PC-3 (cell line): ENCODE data around the gene AAMDC. TPM values are rescaled to one million over a fixed set of nuclear protein-coding genes. Genes with fewer than 3 reads are reported as not detected.
"Not testable (repeated sequence)": the region's sequence is repeated elsewhere in the genome, so short reads cannot be mapped to it uniquely, and the experiment has no call there.

ENCODE experiments used
- ATAC-seq: fragments of 200-7000 bp; cut with Tn5 transposase; 2 replicates; pipeline ENCODE4 v1.9.1; 2020; ENCODE audit warnings: mild to moderate bottlenecking, moderate library complexity
- BruUV-seq: library from RNA; stranded (reverse); fragments of 400-500 nt; replicated peaks from 2 replicates; lab custom pipeline; 2021; lab: Mats Ljungman, UMichigan
- CTCF ChIA-PET: fragments of 300-600 bp; sonication (Branson Sonifier 250); formaldehyde crosslinking; loops from one replicate; lab custom pipeline; 2022; ENCODE audit warnings: antibody characterized with exemption; lab: Charles Lee
- POLR2A ChIA-PET: fragments of 300-600 bp; sonication (Branson Sonifier 250); formaldehyde crosslinking; loops from one replicate; lab custom pipeline; 2022; ENCODE audit warnings: antibody characterized with exemption; ENCODE audit not compliant: unreplicated experiment; lab: Charles Lee
- DNase-seq: peaks from one replicate; pipeline ENCODE4 v3.0.0-alpha.2; 2015
- H2AFZ ChIP-seq: fragments of 300-600 bp; sonication (generic); 2 replicates; pipeline ENCODE4 v1.6.0; 2016; ENCODE audit warnings: antibody characterized with exemption, low read length
- H3F3A ChIP-seq: fragments of 300-600 bp; sonication (generic); one replicate; pipeline ENCODE4 v1.6.0; 2017; ENCODE audit warnings: antibody characterized with exemption, low read length, control low read depth, mild to moderate bottlenecking; ENCODE audit not compliant: unreplicated experiment
- H3K27ac ChIP-seq: fragments of 300-600 bp; sonication (generic); 2 replicates; pipeline ENCODE4 v1.5.1; 2016; ENCODE audit warnings: mild to moderate bottlenecking, low read length
- H3K27me3 ChIP-seq: fragments of 300-600 bp; sonication (generic); 2 replicates; pipeline ENCODE4 v1.6.1; 2016; ENCODE audit warnings: low read length, mixed read lengths
- H3K36me3 ChIP-seq: fragments of 300-600 bp; sonication (generic); 2 replicates; pipeline ENCODE4 v1.6.1; 2016; ENCODE audit warnings: low read depth, mixed run types, low read length, mixed read lengths
- H3K4me1 ChIP-seq: fragments of 300-600 bp; sonication (generic); 2 replicates; pipeline ENCODE4 v1.5.1; 2016; ENCODE audit warnings: low read length; ENCODE audit not compliant: insufficient read depth
- H3K4me2 ChIP-seq: fragments of 300-600 bp; sonication (generic); 2 replicates; pipeline ENCODE4 v1.6.0; 2016; ENCODE audit warnings: low read length
- H3K4me3 ChIP-seq: fragments of 300-600 bp; sonication (generic); 2 replicates; pipeline ENCODE4 v1.5.1; 2016; ENCODE audit warnings: mild to moderate bottlenecking, low read length, mixed read lengths
- H3K79me2 ChIP-seq: fragments of 300-600 bp; sonication (generic); 2 replicates; pipeline ENCODE4 v1.6.1; 2017; ENCODE audit warnings: low read length, mixed read lengths
- H3K9ac ChIP-seq: fragments of 300-600 bp; sonication (generic); 2 replicates; pipeline ENCODE4 v1.6.0; 2016; ENCODE audit warnings: mild to moderate bottlenecking, low read length
- H3K9me2 ChIP-seq: fragments of 300-600 bp; sonication (generic); replicated peaks from 2 replicates; pipeline ENCODE4 v1.6.1; 2016; ENCODE audit warnings: mixed run types, low read length, mixed read lengths
- H3K9me3 ChIP-seq: fragments of 300-600 bp; sonication (generic); 2 replicates; pipeline ENCODE4 v1.6.1; 2016; ENCODE audit warnings: low read length, mixed read lengths
- H4K20me1 ChIP-seq: fragments of 300-600 bp; sonication (generic); 2 replicates; pipeline ENCODE4 v1.6.1; 2016; ENCODE audit warnings: low read length, mixed read lengths
- CTCF ChIP-seq: fragments of 300-600 bp; sonication (generic); conservative IDR thresholded peaks from 2 replicates; pipeline ENCODE4 v1.5.1; 2017; ENCODE audit warnings: antibody characterized with exemption, low read depth, mild to moderate bottlenecking, low read length
- EZH2 ChIP-seq: fragments of 300-600 bp; sonication (generic); IDR thresholded peaks from one replicate; pipeline ENCODE4 v1.6.1; 2017; ENCODE audit warnings: antibody characterized with exemption, mild to moderate bottlenecking, low read length; ENCODE audit not compliant: unreplicated experiment
- EZH2phosphoT487 ChIP-seq: fragments of 300-600 bp; sonication (generic); IDR thresholded peaks from 2 replicates; pipeline ENCODE4 v1.6.1; 2018; ENCODE audit warnings: mild to moderate bottlenecking, antibody characterized with exemption, low read length, borderline replicate concordance
- intact Hi-C: fragments of 100-400 bp; cut with micrococcal nuclease; formaldehyde crosslinking; loops from 2 replicates; pipeline ENCODE4 v1.9.0; 2023
- total RNA-seq: library from RNA; depleted of rRNA; stranded (reverse); fragments of >200 nt; gene quantifications from 2 replicates; pipeline ENCODE4 v1.2.3, GENCODE V29; 2014

AAMDC gene
- total RNA-seq, 1 experiment from 2014 or later: 18.0 TPM

- BruUV-seq: no TSS peak
- no peak for ATAC-seq
Measured at GRCh38 chr11:77851503-77851902, 30.6 kb downstream of the AAMDC start.

GRCh38 chr11:77854838-77855237 is 33.9 kb downstream of the AAMDC start:
- Histone ChIP-seq H3K9me3 (peaks cover 18% of the 10 kb centered on the region), H3K9me2 (no peaks in the 10 kb centered on the region), H3K79me2 (no peaks in the 10 kb centered on the region), H2AFZ (no peak overlapping the region), H3K4me3 (no peak overlapping the region; the same call in 1 of the 2 replicates), H3K36me3 (peaks cover 39% of the 10 kb centered on the region), H3K27ac (no peak overlapping the region), H3K4me1 (no peaks in the 10 kb centered on the region), H3K27me3 (no peaks in the 10 kb centered on the region), H3K9ac (no peak overlapping the region), H4K20me1 (no peaks in the 10 kb centered on the region), H3F3A (no peaks in the 10 kb centered on the region), H3K4me2 (no peak overlapping the region)
- no peak for TF ChIP-seq CTCF
- no peak for TF ChIP-seq EZH2
- TF ChIP-seq EZH2phosphoT487: no peak
- ATAC-seq (no peak), DNase-seq (no peak)
- CTCF ChIA-PET: no interaction called here
- POLR2A ChIA-PET: interaction anchor here (0.6 kb wide), 1 partner anchor 86 kb away, joined by 3 read pairs; no protein-coding TSS in a partner anchor
- intact Hi-C loops: no loop called here
- BruUV-seq: no TSS peak

More at GRCh38 chr11:77851503-77851902, 30.6 kb downstream of the AAMDC start:
- Histone ChIP-seq H3K4me1 (no peaks in the 10 kb centered on the region), H3K79me2 (no peaks in the 10 kb centered on the region), H3K9me2 (no peaks in the 10 kb centered on the region), H4K20me1 (no peaks in the 10 kb centered on the region), H3K36me3 (peaks cover 32% of the 10 kb centered on the region), H3K27ac (no peak overlapping the region), H3F3A (no peaks in the 10 kb centered on the region), H3K9me3 (peaks cover 18% of the 10 kb centered on the region), H2AFZ (no peak overlapping the region), H3K4me3 (no peak overlapping the region), H3K27me3 (no peaks in the 10 kb centered on the region), H3K4me2 (no peak overlapping the region), H3K9ac (no peak overlapping the region)
- ChIA-PET CTCF (no interaction called here), POLR2A (no interaction called here)
- no peak for DNase-seq
- TF ChIP-seq EZH2phosphoT487 (no peak), CTCF (no peak), EZH2 (no peak)
- intact Hi-C loops: no loop called here

- H4K20me1 ChIP-seq, H3K27ac ChIP-seq, H3K27me3 ChIP-seq, H2AFZ ChIP-seq, H3K9me2 ChIP-seq, H3K4me2 ChIP-seq, BruUV-seq, H3K79me2 ChIP-seq, DNase-seq, intact Hi-C loops, H3F3A ChIP-seq, ATAC-seq, H3K4me1 ChIP-seq, H3K9ac ChIP-seq, POLR2A ChIA-PET, H3K4me3 ChIP-seq, CTCF ChIA-PET: not testable (repeated sequence)
- peaks cover 18% of the 10 kb centered on the region for H3K9me3 ChIP-seq
- peaks cover 36% of the 10 kb centered on the region for H3K36me3 ChIP-seq
Measured at GRCh38 chr11:77857906-77858457, 37.0 kb downstream of the AAMDC start.

- H3K4me1 ChIP-seq, H3K27ac ChIP-seq, H3K27me3 ChIP-seq, H3K9me2 ChIP-seq, H3K9me3 ChIP-seq, ATAC-seq, POLR2A ChIA-PET, H3K4me3 ChIP-seq, BruUV-seq, H3F3A ChIP-seq, DNase-seq, H4K20me1 ChIP-seq, CTCF ChIA-PET, H3K4me2 ChIP-seq, H3K9ac ChIP-seq, H3K36me3 ChIP-seq, H2AFZ ChIP-seq, H3K79me2 ChIP-seq, intact Hi-C loops: not testable (repeated sequence)
Measured at GRCh38 chr11:77861444-77861843, 40.5 kb downstream of the AAMDC start.
